ENCODE data around the gene NCK2. TPM values are rescaled to one million over a fixed set of nuclear protein-coding genes. Genes with fewer than 3 reads are reported as not detected.

NCK2 gene
- total RNA-seq, 1 donor from 2014 or later = 90.0 TPM

- Histone ChIP-seq H3K4me3 (ENCODE audit: low read depth, low read length) (no peak overlapping the region), H3K27me3 (ENCODE audit: control insufficient read depth, insufficient read depth, low read length) (no peaks in the 10 kb centered on the region), H3K36me3 (ENCODE audit: control insufficient read depth, insufficient read depth, low read length) (no peaks in the 10 kb centered on the region)
- DNase-seq (ENCODE audit: low read depth) = no peak
- FAIRE-seq = no peak
- TF ChIP-seq CTCF (IDR thresholded peaks at IDR 0.05; ENCODE audit: insufficient read depth, low read length, severe bottlenecking) = no peak
These were observed 22.7 kb upstream of the NCK2 start for GRCh38 chr2:105721991-105722511.

GRCh38 chr2:105722726-105723297 lies 21.9 kb upstream of the NCK2 start:
- TF ChIP-seq CTCF (IDR thresholded peaks at IDR 0.05; ENCODE audit: insufficient read depth, low read length, severe bottlenecking) = no peak
- Histone ChIP-seq H3K4me3 (ENCODE audit: low read depth, low read length) (no peak overlapping the region), H3K27me3 (ENCODE audit: control insufficient read depth, insufficient read depth, low read length) (no peaks in the 10 kb centered on the region), H3K36me3 (ENCODE audit: control insufficient read depth, insufficient read depth, low read length) (no peaks in the 10 kb centered on the region)
- no peak for DNase-seq (ENCODE audit: low read depth)
- no peak for FAIRE-seq

GRCh38 chr2:105723431-105723830 lies 21.3 kb upstream of the NCK2 start:
- Histone ChIP-seq H3K36me3 (ENCODE audit: control insufficient read depth, insufficient read depth, low read length) (no peaks in the 10 kb centered on the region), H3K4me3 (ENCODE audit: low read depth, low read length) (no peak overlapping the region), H3K27me3 (ENCODE audit: control insufficient read depth, insufficient read depth, low read length) (no peaks in the 10 kb centered on the region)
- DNase-seq (ENCODE audit: low read depth) (no peak), FAIRE-seq (no peak)
- no peak for TF ChIP-seq CTCF (IDR thresholded peaks at IDR 0.05; ENCODE audit: insufficient read depth, low read length, severe bottlenecking)

GRCh38 chr2:105725388-105725787 lies 19.3 kb upstream of the NCK2 start:
- H3K27me3 ChIP-seq (ENCODE audit: control insufficient read depth, insufficient read depth, low read length) = no peaks in the 10 kb centered on the region
- no peak overlapping the region for H3K4me3 ChIP-seq (ENCODE audit: low read depth, low read length)
- no peak for FAIRE-seq
- H3K36me3 ChIP-seq (ENCODE audit: control insufficient read depth, insufficient read depth, low read length) = no peaks in the 10 kb centered on the region
- DNase-seq (ENCODE audit: low read depth) = no peak
- no peak for TF ChIP-seq CTCF (IDR thresholded peaks at IDR 0.05; ENCODE audit: insufficient read depth, low read length, severe bottlenecking)

GRCh38 chr2:105730170-105730569 lies 14.5 kb upstream of the NCK2 start:
- Histone ChIP-seq H3K36me3 (ENCODE audit: control insufficient read depth, insufficient read depth, low read length) (no peaks in the 10 kb centered on the region), H3K4me3 (ENCODE audit: low read depth, low read length) (no peak overlapping the region), H3K27me3 (ENCODE audit: control insufficient read depth, insufficient read depth, low read length) (no peaks in the 10 kb centered on the region)
- TF ChIP-seq CTCF (IDR thresholded peaks at IDR 0.05; ENCODE audit: insufficient read depth, low read length, severe bottlenecking) = no peak
- FAIRE-seq (no peak), DNase-seq (ENCODE audit: low read depth) (no peak)

- no peak for FAIRE-seq
- Histone ChIP-seq H3K27me3 (ENCODE audit: control insufficient read depth, insufficient read depth, low read length) (no peaks in the 10 kb centered on the region), H3K4me3 (ENCODE audit: low read depth, low read length) (no peak overlapping the region), H3K36me3 (ENCODE audit: control insufficient read depth, insufficient read depth, low read length) (no peaks in the 10 kb centered on the region)
- no peak for DNase-seq (ENCODE audit: low read depth)
- TF ChIP-seq CTCF (IDR thresholded peaks at IDR 0.05; ENCODE audit: insufficient read depth, low read length, severe bottlenecking) = no peak
These were observed 13.2 kb upstream of the NCK2 start for GRCh38 chr2:105731511-105731910.

Data from bronchial epithelial cell (primary cell).